Activated CD8-positive, alpha-beta memory T cell treated with anti-CD3 and anti-CD28 coated beads for 1 hour (primary cell): Measurements from ENCODE around the gene MYO7A.
A peak's percentile ranks its signal among the peaks of the same experiment; 100 is the strongest.

Source experiments
- DNase-seq, 2 donors: peaks; one replicate each; pipeline ENCODE4 v3.0.0-alpha.2; 2020; ENCODE audit warnings: low read depth in 1 of 2; ENCODE audit errors: extremely low read depth in 1 of 2

MYO7A gene

DNA sequence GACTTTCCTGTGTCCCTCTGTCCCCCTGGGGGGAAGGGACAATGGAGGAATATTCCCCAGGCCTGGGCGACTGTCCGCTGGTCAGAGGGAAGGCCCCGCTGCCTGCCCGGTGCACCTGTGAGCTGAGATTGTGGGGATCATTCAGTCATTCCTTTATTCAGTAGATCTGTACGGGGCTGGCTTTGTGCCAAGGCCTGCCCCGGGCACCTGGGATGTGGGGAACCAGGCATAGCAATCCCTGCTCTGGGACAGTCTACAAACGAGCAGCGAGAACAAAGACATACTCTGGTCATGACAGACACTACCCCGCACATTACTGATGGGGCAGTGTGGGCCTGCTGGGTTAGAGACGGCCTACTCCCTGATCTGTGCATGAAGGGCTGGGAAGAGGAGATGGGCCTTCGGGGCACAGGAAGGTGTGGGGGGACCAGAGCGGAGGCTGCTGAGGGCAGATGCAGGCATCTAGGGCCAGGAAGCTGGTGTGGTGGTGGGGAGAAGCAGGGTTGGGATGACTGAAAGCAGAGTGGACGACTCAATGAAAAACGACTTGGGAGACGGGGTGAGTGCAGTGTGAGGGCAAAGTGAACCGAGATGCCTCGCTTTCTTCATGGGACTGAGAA lies 1.8 kb upstream of the MYO7A start:
- DNase-seq, result no peak

DNA sequence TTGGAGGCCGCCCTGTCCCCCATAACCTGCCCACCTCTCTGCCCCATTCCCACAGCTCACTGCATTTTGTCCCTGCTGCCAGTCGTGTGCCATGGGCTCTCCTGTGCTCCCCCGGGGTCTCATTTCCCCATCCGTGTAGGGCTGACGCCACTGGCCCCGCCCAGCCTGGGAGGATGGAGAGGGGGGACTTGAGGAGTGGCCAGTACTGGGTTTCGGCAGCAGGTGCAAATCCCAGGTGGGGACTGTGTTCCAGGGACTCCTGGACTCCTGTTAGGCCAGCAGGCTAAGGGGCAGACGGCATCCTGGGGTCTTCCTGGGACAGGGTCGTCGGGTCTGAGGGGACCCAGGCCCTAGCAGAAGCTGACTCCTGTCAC lies 1.2 kb upstream of the MYO7A start:
- DNase-seq, result no peak

DNA sequence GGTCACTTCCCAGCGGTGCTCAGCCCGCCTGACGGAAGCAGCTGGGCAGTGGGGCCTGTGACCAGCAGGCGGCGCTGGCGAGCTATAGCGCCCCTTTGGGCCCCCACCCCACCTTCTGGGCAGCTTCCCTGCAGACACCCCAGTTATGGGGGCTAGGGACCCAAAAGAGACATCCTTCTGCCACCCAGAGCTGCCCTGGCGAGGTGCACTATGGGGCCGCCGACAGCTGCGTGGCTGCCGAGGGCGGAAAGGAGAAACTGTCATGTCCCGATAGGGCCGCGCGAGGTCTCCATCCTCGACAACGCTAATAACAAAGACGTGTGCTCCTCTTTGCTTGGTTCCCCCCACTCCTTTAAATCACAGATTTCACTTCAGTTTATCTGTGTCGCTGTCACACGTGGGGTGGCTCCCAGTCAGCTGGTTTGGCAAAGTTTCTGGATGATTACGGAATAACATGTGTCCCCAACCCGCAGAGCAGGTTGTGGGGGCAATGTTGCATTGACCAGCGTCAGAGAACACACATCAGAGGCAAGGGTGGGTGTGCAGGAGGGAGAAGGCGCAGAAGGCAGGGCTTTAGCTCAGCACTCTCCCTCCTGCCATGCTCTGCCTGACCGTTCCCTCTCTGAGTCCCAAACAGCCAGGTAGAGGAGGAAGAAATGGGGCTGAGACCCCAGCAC lies 673 bp upstream of the MYO7A start:
- peak; percentile 9 to 47 for DNase-seq

DNA sequence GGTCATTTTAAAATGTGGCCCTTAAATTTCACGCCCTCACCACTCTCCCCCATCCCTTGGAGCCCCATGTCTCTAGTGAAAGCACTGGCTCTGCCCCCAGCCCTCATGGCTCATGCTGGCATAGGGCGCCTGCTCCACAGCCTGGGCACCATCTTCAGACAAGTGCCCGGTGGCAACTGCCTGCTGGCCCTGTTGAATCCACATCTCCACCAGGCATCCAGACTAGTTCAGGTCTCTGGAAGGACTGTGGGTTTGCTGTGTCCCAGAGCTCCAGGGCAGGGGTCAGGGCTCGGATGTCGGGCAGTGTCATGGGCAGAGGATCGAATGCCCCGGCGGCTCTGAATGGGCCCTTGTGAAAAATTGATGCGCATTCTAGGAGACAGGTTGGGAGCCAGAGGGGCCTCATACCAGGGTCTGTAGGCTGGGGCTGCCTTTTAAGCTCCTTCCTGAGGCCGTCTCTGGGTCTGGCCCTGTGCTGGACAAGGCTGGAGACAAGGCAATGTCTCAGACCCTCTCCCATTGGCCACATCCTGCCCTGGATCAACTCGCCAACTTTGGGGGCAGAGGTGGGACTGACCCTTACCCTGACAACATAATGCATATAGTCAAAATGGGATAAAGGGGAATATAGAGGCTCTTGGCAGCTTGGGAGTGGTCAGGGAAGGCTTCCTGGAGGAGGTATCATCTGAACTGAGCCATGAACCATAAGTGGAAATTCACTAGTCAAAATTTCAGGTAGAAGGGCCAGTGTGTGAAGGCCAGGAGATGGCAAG lies 1.2 kb downstream of the MYO7A start:
- DNase-seq, result no peak

DNA sequence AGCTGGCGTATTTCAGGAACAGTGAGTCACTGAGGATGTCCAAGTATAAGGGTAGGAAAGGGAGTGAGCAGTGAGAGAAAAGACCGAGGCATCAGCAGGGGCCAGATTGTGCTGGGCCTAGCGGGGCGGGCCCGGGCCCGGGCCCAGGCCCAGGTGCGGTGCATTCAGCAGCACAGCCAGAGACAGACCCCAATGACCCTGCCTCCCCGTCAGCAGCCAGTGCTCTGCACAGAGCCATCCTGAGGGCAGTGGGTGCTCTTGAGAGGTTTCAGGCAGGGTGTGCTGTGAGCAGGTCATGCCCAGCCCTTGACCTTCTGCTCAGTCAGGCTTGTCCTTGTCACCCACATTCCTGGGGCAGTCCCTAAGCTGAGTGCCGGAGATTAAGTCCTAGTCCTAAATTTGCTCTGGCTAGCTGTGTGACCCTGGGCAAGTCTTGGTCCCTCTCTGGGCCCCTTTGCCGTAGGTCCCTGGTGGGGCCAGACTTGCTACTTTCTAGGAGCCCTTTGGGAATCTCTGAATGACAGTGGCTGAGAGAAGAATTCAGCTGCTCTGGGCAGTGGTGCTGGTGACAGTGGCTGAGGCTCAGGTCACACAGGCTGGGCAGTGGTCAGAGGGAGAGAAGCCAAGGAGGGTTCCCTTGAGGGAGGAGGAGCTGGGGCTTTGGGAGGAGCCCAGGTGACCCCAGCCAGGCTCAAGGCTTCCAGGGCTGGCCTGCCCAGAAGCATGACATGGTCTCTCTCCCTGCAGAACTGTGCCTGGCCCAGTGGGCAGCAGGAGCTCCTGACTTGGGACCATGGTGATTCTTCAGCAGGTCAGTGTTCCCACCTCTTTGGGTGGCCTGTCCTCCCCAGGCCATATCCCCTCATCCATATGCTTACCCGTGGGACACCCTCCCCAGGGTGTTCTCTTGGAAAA lies 2.1 kb downstream of the MYO7A start:
- no peak for DNase-seq

DNA sequence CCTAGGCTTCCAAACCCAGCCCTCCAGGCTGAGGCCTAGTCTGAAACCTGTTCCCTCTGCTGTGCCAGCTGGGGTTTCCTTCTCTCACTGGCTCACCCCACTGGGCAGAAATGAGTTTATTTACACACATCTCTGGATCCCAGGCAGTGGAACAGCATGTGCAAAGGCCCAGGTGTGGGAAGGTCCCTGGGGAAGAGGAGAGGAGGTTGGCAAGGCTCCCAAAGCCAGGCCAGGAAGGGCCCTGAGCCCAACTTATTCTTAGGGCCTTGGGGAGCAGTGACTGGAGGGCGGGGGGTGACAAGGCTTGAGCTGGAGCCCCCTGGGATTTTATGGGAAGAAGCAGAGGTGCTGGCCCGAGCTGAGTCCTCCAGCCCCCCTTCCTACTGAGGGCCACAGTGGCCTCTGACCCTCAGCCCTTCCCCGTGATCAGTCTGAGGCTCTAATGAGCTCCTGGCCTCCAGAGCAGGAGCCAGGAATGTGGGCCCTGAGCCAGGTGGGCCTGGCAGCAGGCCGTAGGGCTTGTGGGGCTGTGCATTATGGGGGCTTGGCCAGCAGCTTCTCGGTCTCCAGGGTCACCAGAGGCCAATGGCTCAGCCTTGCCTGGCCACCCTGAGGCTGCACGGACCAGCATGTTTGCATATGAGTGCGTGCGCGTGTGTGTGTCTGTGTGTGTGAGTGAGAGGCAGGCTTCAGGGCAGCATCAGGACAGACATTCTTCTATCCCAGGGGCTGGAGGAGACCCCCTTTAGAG lies 2.9 kb downstream of the MYO7A start:
- DNase-seq, result no peak

DNA sequence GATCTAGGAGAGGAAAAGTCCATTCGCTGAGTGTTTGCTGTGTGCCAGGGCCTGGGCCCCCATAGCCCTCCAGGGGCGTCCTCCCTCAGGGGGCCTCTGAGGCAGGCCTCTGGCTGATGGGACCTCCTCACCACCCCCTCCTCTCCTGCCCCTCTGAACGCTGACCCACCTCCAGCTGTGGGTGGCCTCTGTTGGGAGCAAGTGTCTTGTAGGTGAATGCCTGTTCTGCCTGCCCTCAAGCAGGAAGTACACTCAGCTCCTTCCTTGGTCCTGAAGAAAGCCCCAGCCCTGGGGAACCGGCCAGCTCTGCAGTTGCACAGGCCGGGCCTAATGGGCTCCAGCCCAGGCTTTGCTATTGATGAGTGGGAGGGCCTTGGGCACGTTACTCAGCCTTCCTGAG lies 3.5 kb downstream of the MYO7A start:
- no peak for DNase-seq

DNA sequence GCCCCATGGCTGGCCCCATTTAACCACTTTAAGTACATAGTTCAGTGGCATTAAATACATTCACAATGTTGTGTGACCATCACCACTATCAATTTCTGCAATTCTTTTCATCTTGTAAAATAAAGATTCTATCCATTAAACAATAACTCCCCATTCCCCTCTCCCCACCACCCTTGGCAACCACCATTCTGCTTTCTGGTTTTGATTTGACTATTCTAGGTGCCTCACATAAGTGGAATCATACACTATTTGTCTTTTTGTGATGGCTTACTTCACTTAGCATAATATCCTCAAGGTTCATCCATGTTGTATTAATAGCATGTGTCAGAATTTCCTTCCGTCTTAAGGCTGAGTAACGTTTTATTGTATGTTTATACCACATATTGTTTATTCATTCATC lies 7.0 kb downstream of the MYO7A start:
- no peak for DNase-seq

DNA sequence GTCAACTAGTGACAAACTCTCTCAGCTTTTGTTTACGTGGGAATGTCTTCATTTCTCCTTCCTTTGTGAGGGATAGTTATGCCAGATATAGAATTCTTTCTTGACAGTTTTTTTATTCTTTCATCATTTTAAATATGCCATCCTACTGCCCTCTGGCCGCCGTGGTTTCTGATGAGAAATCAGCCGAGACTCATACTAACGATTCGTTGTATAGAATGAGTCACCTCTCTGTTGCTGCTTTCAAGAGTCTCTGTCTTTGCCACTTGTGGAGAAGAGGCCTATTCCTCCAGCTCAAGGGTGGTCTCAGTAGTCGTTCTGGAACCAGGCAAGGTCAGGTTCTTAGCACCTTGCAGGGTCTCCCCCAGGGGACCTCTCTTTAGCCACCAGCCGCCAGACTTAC lies 8.0 kb downstream of the MYO7A start:
- no peak for DNase-seq

DNA sequence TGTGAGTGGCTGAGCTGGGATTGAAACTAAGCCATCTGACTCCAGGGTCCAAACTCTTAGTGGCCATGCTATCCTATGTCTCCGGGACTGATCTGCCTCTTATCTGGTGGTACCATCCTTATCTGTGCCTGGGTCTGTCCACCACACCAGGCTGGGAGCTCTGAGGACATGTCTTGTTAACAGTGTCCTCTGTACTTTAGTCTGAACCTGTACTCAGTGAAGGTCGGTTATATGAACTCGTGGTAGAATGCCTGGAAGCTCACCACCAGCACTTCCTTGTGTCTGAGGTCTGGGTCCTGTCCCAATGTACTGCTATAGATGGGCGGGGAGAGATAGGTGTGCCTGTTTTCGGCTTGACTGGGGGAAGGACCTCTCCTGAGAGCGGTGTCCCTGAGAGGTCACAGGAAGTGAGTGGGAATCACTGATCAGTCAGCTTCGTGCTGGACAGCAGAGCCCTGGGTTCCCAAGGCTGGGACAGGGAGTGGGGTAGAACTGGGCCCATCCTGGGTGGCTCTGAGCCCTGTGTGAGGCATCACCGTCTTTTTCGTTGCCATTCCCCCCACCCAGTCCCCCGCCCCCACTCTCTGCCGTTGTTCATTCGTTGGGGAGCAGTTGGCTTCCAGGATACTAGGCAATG lies 8.9 kb downstream of the MYO7A start:
- no peak for DNase-seq

DNA sequence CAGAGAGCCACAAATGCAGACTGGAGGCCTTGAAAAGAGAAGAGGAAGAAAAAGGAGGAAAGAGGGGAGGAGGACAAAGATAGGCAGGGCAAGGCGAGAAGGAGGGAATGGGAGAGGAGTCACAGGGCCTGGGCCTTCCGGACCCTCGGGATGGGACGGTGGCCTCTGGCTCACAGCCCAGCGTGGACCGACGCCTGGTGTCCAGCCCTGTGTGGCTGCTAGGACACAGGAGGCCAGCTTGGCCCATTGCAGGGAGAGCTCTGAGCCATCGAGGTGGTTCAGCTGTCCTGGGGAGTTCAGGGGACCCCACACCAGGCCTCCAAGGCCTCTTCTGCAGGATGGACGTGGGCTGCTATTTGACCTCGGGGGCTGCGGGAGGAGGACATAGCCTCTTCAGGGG lies 9.4 kb downstream of the MYO7A start:
- no peak for DNase-seq

DNA sequence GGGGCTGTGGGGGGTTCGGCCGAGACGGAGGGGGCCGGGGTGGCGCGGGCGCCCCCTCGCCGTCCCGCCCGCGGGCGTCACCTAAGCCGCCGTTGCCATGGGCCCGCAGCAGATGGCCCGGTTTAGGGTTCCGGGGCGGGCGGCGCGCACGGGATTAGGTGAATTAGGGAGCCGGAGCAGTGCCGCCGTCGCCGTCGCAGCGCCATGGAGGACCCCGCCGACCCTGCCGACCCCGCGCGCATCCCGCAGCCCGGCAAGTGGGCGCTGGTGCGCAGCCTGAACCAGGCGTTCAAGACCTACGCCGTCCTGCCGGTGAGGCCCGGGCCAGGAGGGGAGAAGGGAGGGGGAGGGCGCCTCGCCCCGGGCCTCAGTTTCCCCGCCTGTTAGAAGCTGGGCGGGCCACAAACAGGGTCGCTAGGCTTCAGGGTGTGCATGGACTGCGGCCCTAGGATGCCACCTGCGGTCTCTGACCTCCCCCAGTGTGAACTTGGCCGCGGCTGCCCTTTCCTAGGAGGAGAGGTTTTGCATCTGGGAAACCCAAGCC lies 10.1 kb downstream of the MYO7A start:
- no peak for DNase-seq

DNA sequence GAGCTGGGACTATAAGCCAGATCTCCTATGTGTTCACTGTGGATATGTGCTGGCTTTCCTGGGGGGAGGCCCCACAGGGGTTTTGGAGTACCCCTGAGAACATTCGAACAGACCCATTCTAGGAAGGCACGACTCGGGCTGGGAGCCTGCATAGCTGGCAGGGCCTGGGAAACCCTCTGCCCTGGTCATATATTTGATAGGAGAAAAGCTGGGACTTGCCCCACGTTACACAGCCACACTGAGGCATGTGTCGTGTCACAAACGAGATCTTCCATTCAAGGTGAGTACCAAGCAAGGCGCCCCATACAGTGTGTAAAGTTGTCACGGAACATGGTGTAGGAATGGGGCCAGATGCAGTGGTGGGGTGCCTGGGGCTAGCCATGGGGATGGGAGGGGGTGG lies 11.2 kb downstream of the MYO7A start:
- no peak for DNase-seq

DNA sequence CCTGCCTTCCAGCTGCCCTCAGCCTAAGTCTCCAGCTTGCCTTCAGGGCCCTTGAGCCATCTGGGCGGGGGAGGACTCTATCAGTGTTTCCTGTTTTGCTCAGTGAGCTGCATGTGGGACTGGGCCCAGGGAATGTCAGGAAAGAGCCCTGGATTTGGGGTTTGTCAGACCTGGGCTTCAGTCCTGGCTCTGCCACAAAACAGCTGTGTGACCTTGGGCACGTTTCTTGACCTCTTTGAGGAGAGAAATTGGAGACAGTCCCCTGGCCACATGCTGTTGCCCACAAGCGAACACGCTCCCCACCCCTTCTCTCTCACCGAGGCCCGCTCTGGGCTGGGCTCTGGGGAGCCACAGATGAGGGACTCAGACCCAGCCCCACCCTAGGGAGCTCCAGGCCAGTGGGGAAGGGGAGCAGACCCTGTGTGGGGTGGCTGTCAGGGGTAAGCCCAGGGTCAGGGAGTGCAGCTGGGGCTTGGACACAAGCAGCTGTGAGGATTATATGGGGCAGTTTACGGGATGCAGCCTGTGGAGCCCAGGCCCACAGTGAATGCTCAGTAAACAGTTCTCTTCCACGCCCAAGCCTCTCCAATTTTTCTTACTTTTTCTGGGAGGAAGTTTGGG lies 12.3 kb downstream of the MYO7A start:
- no peak for DNase-seq

DNA sequence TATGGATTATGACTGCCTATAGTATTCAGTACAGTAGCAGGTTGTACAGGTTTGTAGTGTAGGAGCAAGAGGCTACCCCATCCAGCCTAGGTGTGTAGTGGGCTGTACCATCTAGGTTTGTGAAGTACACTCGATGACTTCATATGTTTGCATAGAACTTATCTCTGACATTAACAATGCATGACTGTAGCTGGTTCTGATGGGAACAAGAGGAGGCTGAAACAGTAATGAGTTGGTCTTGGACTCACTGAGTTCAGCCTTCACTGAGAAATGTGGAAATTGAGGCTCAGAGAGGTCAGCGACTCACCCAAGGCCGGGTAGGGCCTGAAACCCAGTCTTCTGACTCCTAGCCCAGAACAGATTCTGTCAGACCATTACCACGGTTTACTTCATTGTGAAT lies 13.0 kb downstream of the MYO7A start:
- DNase-seq, result no peak

DNA sequence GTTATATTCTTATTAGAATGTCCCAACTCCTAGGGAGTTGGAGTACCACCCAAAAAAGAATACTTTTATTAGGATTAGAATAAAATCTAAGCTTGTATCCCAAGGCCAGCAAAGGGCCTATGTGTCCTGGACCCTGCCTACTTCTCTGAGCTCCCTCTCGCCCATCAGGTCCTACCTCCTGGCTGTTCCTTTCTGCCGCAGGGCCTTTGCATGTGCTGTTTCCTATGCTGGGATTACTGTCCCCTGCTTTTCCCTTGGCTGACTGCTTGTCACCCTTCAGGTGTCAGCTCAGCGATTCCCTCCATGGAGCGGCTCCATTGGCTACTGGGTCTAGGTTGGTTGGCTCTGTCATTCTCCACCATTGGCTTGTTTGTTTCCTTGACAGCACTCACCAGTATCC lies 13.4 kb downstream of the MYO7A start:
- DNase-seq, result no peak

DNA sequence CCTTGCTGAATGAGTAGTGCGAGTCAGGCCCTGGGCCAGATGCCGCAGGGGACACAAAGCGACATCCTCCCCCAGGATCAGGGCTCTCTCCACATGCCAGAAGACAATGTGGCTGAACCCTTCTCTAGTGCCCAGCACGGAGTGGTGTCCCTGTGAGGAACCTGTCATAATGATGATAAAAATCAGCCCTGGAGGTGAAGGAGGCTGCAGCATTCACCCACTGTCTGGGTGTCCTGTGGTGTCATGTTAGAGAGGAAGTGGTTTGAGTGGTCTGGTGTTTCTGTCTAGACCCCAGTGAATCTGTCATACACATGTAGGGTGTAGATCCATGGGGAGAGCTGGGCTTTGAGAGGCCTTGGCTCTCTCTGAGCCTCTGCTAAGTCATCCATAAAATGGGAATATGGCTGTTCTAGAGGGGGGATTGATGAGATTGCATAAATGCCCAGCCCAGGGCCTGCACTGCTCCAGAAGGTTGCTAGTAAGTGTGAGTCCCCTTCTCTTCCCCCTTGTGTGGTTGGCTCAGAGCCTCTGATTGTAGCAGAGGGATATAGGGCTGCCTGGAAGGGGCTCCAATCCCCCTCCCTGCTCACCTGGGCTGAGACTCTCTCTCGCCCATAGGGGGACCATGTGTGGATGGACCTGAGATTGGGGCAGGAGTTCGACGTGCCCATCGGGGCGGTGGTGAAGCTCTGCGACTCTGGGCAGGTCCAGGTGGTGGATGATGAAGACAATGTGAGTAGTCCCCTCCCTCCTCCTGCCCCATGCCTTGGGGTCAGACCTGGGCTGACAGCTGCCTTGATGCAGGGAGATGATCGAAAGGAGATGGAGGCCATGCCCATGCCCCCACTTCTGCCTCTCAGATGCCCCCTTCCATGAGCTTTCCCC lies 14.3 kb downstream of the MYO7A start:
- no peak for DNase-seq

DNA sequence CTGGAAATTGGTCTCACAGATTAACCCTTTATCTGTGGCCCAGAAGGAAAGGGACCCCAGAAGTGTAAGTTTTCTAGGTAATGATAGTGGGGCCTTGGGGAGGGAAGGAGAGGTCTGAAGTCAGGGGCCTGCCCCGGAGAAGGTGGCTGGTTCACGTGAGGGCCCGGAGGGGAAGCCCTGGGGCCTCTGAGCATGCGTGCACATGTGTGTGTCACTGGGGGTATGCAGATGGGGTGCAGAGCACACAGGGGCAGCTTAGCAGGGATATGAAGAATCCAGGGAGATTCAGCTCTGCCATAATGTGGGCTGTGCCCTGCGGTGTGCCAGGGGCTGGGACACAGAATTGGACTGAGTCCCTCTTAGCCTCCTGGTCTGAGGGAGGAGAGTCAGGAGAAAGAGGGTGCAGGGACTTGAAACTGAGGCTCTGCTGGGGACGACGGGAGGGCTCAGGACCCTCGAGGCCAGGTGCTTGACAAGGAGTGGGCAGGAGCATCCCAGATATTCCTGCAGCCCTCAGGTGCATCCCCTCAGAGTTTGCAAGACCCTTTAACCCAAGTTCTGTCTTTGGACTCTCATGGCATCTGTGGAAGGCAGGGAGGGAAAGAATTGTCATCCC lies 15.5 kb downstream of the MYO7A start:
- no peak for DNase-seq
